HCT116 (cell line): ENCODE data around the gene NOXA1. TPM values are rescaled to one million over a fixed set of nuclear protein-coding genes. Genes with fewer than 3 reads are reported as not detected.

Source experiments
- ATAC-seq: fragments of 200-7000 bp; cut with Tn5 transposase; 2 replicates; pipeline ENCODE4 v1.9.1; 2020; ENCODE audit warnings: mild to moderate bottlenecking, moderate library complexity
- BruUV-seq: library from RNA; stranded (reverse); fragments of 400-500 nt; replicated peaks from 2 replicates; lab custom pipeline; 2021; lab: Mats Ljungman, UMichigan
- CTCF ChIA-PET: fragments of 300-600 bp; sonication (Branson Sonifier 250); formaldehyde crosslinking; loops from one replicate; lab custom pipeline; 2021; ENCODE audit warnings: antibody characterized with exemption; lab: Charles Lee
- POLR2A ChIA-PET: fragments of 300-600, 350-600 bp; sonication (Branson Sonifier 250); formaldehyde crosslinking; loops from one replicate; lab custom pipeline; 2021; ENCODE audit warnings: antibody characterized with exemption; lab: Charles Lee
- RAD21 ChIA-PET, 2 experiments: fragments of 300-600 bp; sonication (Branson Sonifier 250); formaldehyde crosslinking; loops; one replicate each; lab custom pipeline; 2023; ENCODE audit warnings: low total read pairs in 2 of 2; ENCODE audit not compliant: uncharacterized antibody in 2 of 2, unreplicated experiment in 2 of 2, low non-redundant PET in 1 of 2; lab: Charles Lee
- DNase-seq: peaks from one replicate; pipeline ENCODE4 v3.0.0-alpha.2; 2010; ENCODE audit warnings: low read depth, low spot score
- H2AFZ ChIP-seq: fragments of 200-600 bp; shearing (Covaris generic), sonication (generic); 2 replicates; pipeline ENCODE4 v1.6.1; 2017; ENCODE audit warnings: low read depth, mixed run types, mixed read lengths, antibody characterized with exemption, low read length; ENCODE audit not compliant: poor library complexity, severe bottlenecking
- H3K27ac ChIP-seq: 2 replicates; pipeline ENCODE4 v1.5.1; 2012; ENCODE audit warnings: low read depth, low read length
- H3K27me3 ChIP-seq: fragments of 200-600 bp; sonication (generic); 2 replicates; pipeline ENCODE4 v1.6.1; 2016; ENCODE audit warnings: mixed run types, low read length, mixed read lengths; ENCODE audit not compliant: insufficient read depth
- H3K36me3 ChIP-seq, 2 experiments: fragments of 200-500 bp in 1 of 2; fragments of 200-600 bp in 1 of 2; sonication (Bioruptor generic) in 1 of 2; sonication (generic) in 1 of 2; 2 replicates each; pipeline versions ENCODE4 v1.5.1 to v1.6.1; 2014 to 2016; ENCODE audit warnings: low read length in 2 of 2, inconsistent platforms in 1 of 2, mixed read lengths in 1 of 2, mixed run types in 1 of 2; ENCODE audit not compliant: insufficient read depth in 2 of 2, control insufficient read depth in 1 of 2
- H3K4me1 ChIP-seq, 2 experiments: fragments of 200-600 bp in 1 of 2; sonication (generic) in 1 of 2; 2 replicates each; pipeline versions ENCODE4 v1.5.1 to v1.6.1; 2012 to 2017; ENCODE audit warnings: low read length in 2 of 2, inconsistent platforms in 1 of 2, mild to moderate bottlenecking in 1 of 2, mixed read lengths in 1 of 2, mixed run types in 1 of 2, moderate library complexity in 1 of 2; ENCODE audit not compliant: insufficient read depth in 2 of 2, control insufficient read depth in 1 of 2
- H3K4me2 ChIP-seq: fragments of 200-600 bp; sonication (generic); 2 replicates; pipeline ENCODE4 v1.6.1; 2017; ENCODE audit warnings: mixed run types, low read length, mixed read lengths
- H3K4me3 ChIP-seq, 2 experiments: fragments of 200-600 bp in 1 of 2; sonication (generic) in 1 of 2; replicated peaks in 1 of 2; 2 replicates each; pipeline ENCODE4 v1.5.1; 2011 to 2016; ENCODE audit warnings: low read length in 2 of 2, control low read depth in 1 of 2, low read depth in 1 of 2, mild to moderate bottlenecking in 1 of 2, mixed read lengths in 1 of 2, mixed run types in 1 of 2
- H3K79me2 ChIP-seq: fragments of 200-600 bp; sonication (generic); 2 replicates; pipeline ENCODE4 v1.6.1; 2017; ENCODE audit warnings: mild to moderate bottlenecking, mixed run types, low read length, moderate library complexity, mixed read lengths; ENCODE audit not compliant: insufficient read depth
- H3K9ac ChIP-seq: fragments of 200-600 bp; sonication (generic); 2 replicates; pipeline ENCODE4 v1.6.1; 2016; ENCODE audit warnings: low read length, mixed read lengths
- H3K9me2 ChIP-seq: fragments of 200-600 bp; sonication (generic), shearing (Covaris generic); 2 replicates; pipeline ENCODE4 v1.6.1; 2017; ENCODE audit warnings: mixed run types, mild to moderate bottlenecking, moderate library complexity; ENCODE audit not compliant: insufficient read depth
- H3K9me3 ChIP-seq, 2 experiments: fragments of 200-500 bp in 1 of 2; fragments of 200-600 bp in 1 of 2; sonication (Bioruptor generic) in 1 of 2; sonication (generic) in 1 of 2; 2 replicates each; pipeline ENCODE4 v1.6.1; 2014 to 2017; ENCODE audit warnings: low read length in 2 of 2, mixed read lengths in 2 of 2, inconsistent platforms in 1 of 2, low read depth in 1 of 2, mild to moderate bottlenecking in 1 of 2, mixed run types in 1 of 2, moderate library complexity in 1 of 2; ENCODE audit not compliant: control insufficient read depth in 1 of 2, insufficient read depth in 1 of 2
- H4K20me1 ChIP-seq: fragments of 200-600 bp; sonication (generic), shearing (Covaris generic); 2 replicates; pipeline ENCODE4 v1.6.1; 2017; ENCODE audit warnings: mixed run types, mild to moderate bottlenecking, moderate library complexity; ENCODE audit not compliant: insufficient read depth
- ATF3 ChIP-seq: IDR thresholded peaks from 2 replicates; pipeline ENCODE4 v1.6.1; 2012
- CBX3 ChIP-seq: IDR thresholded peaks from 2 replicates; pipeline ENCODE4 v1.6.1; 2012; ENCODE audit warnings: low read depth
- CEBPB ChIP-seq: IDR thresholded peaks from 2 replicates; pipeline ENCODE4 v1.6.1; 2012; ENCODE audit warnings: low read depth
- CTCF ChIP-seq, 3 experiments: fragments of 200-600 bp in 1 of 3; sonication (generic) in 1 of 3; IDR thresholded peaks in 2 of 3; conservative IDR thresholded peaks in 1 of 3; 2 replicates each; pipeline ENCODE4 v1.5.1; 2012 to 2017; ENCODE audit warnings: low read depth in 2 of 3, low read length in 2 of 3, antibody characterized with exemption in 1 of 3, borderline replicate concordance in 1 of 3, control low read depth in 1 of 3, mild to moderate bottlenecking in 1 of 3, mixed read lengths in 1 of 3, mixed run types in 1 of 3, moderate library complexity in 1 of 3; ENCODE audit not compliant: insufficient read depth in 1 of 3
- EGR1 ChIP-seq: IDR thresholded peaks from 2 replicates; pipeline ENCODE4 v1.6.1; 2012; ENCODE audit warnings: low read depth
- EZH2 ChIP-seq: fragments of 200-600 bp; sonication (generic); IDR thresholded peaks from 2 replicates; pipeline ENCODE4 v1.6.1; 2017; ENCODE audit warnings: antibody characterized with exemption, mixed run types
- EZH2phosphoT487 ChIP-seq: fragments of 200-600 bp; IDR thresholded peaks from 2 replicates; pipeline ENCODE4 v1.6.1; 2018; ENCODE audit warnings: antibody characterized with exemption, borderline replicate concordance
- FOSL1 ChIP-seq: IDR thresholded peaks from 2 replicates; pipeline ENCODE4 v1.6.1; 2012; ENCODE audit warnings: low read depth
- MAX ChIP-seq: IDR thresholded peaks from 2 replicates; pipeline ENCODE4 v1.6.1; 2012
- POLR2A ChIP-seq: IDR thresholded peaks from 2 replicates; pipeline ENCODE4 v1.7.0; 2011; ENCODE audit warnings: borderline replicate concordance; ENCODE audit not compliant: insufficient read depth, insufficient read length; ENCODE audit errors: extremely low read depth
- POLR2AphosphoS5 ChIP-seq: IDR thresholded peaks from 2 replicates; pipeline ENCODE4 v1.6.1; 2011; ENCODE audit warnings: mild to moderate bottlenecking, low read depth, low read length, moderate library complexity
- REST ChIP-seq: IDR thresholded peaks from 2 replicates; pipeline ENCODE4 v1.6.1; 2012; ENCODE audit warnings: low read depth
- SIN3A ChIP-seq: IDR thresholded peaks from 2 replicates; pipeline ENCODE4 v1.6.1; 2012; ENCODE audit warnings: low read depth
- SP1 ChIP-seq: IDR thresholded peaks from 2 replicates; pipeline ENCODE4 v1.6.1; 2012; ENCODE audit warnings: low read depth
- SRF ChIP-seq: IDR thresholded peaks from 2 replicates; pipeline ENCODE4 v1.6.1; 2012; ENCODE audit warnings: low read depth
- TCF7L2 ChIP-seq: IDR thresholded peaks from 2 replicates; pipeline ENCODE4 v1.7.0; 2011; ENCODE audit warnings: borderline replicate concordance, inconsistent platforms; ENCODE audit not compliant: insufficient read depth, insufficient read length; ENCODE audit errors: extremely low read depth
- ZFX ChIP-seq: fragments of 450-650 bp; IDR thresholded peaks from 2 replicates; pipeline ENCODE4 v1.6.1; 2017
- intact Hi-C: fragments of 100-400 bp; cut with micrococcal nuclease; formaldehyde crosslinking; loops from 2 replicates; pipeline ENCODE4 v1.10.0; 2022
- total RNA-seq: library from RNA; stranded (reverse); gene quantifications from one replicate; pipeline ENCODE4 v1.2.1, GENCODE V29; 2021; ENCODE audit not compliant: unreplicated experiment

The NOXA1 gene
- total RNA-seq, 1 experiment from 2014 or later, result 13.2 TPM

GRCh38 chr9:137480686-137481683 lies 57.8 kb downstream of the NOXA1 start:
- no peak for DNase-seq
- H3K79me2 ChIP-seq, result no peaks in the 10 kb centered on the region
- no peak overlapping the region for H3K9ac ChIP-seq
- CTCF ChIA-PET, result no interaction called here
- no TSS peak for BruUV-seq
- H3K27me3 ChIP-seq, result no peaks in the 10 kb centered on the region
- no peak overlapping the region for H3K4me3 ChIP-seq
- no peak for ATAC-seq
- POLR2A ChIA-PET, result no interaction called here
- H3K27ac ChIP-seq, result no peak overlapping the region; the same call in 1 of the 2 replicates
- no peak overlapping the region for H2AFZ ChIP-seq
- peaks cover 0 to 6% of the 10 kb centered on the region in 2 experiments; a peak in 1 of 4 replicates for H3K4me1 ChIP-seq
- RAD21 ChIA-PET, result no interaction called here
- H4K20me1 ChIP-seq, result no peaks in the 10 kb centered on the region
- H3K4me2 ChIP-seq, result no peak overlapping the region
- intact Hi-C loops, result no loop called here
- TF ChIP-seq EGR1 (no peak), CTCF (IDR thresholded peaks at IDR 0.05 in 2 of 3, conservative IDR thresholded peaks at IDR 0.05 in 1 of 3; ENCODE audit: borderline replicate concordance in 1 of 3, insufficient read depth in 1 of 3, low read depth in 2 of 3, low read length in 2 of 3) (no peak), EZH2 (no peak), POLR2A (no peak), SRF (no peak), REST (no peak), EZH2phosphoT487 (no peak), TCF7L2 (no peak), MAX (no peak), SP1 (no peak), ZFX (no peak), POLR2AphosphoS5 (no peak), CEBPB (no peak), CBX3 (no peak), SIN3A (no peak), ATF3 (no peak), FOSL1 (no peak)
- no peaks in the 10 kb centered on the region for H3K36me3 ChIP-seq
- no peaks in the 10 kb centered on the region for H3K9me2 ChIP-seq
- peaks cover 4% of the 10 kb centered on the region in 2 experiments; a peak in 3 of 4 replicates for H3K9me3 ChIP-seq
